Measurements from ENCODE around the gene DNAH17.

DNAH17 gene

GRCh38 chr17:78611607-78612006, 34.4 kb upstream of the DNAH17 start:
- no peak overlapping the region for H3K4me3 ChIP-seq (ENCODE audit: low read depth, low read length)
- no peak for DNase-seq (ENCODE audit: low read depth)
- TF ChIP-seq CTCF (IDR thresholded peaks at IDR 0.05; ENCODE audit: control insufficient read depth, extremely low read depth, insufficient read depth) = no peak

- no peak overlapping the region for H3K4me3 ChIP-seq (ENCODE audit: low read depth, low read length)
- no peak for DNase-seq (ENCODE audit: low read depth)
Measured at GRCh38 chr17:78610951-78611511, 33.8 kb upstream of the DNAH17 start.

GRCh38 chr17:78609191-78609641, 32.0 kb upstream of the DNAH17 start:
- H3K4me3 ChIP-seq (ENCODE audit: low read depth, low read length) = no peak overlapping the region
- no peak for TF ChIP-seq CTCF (IDR thresholded peaks at IDR 0.05; ENCODE audit: control insufficient read depth, extremely low read depth, insufficient read depth)
- DNase-seq (ENCODE audit: low read depth) = no peak

More at GRCh38 chr17:78610951-78611511, 33.8 kb upstream of the DNAH17 start:
- no peak for TF ChIP-seq CTCF (IDR thresholded peaks at IDR 0.05; ENCODE audit: control insufficient read depth, extremely low read depth, insufficient read depth)

- DNase-seq (ENCODE audit: low read depth) = no peak
- H3K4me3 ChIP-seq (ENCODE audit: low read depth, low read length) = no peak overlapping the region
- TF ChIP-seq CTCF (IDR thresholded peaks at IDR 0.05; ENCODE audit: control insufficient read depth, extremely low read depth, insufficient read depth) = no peak
Measured at GRCh38 chr17:78608804-78609186, 31.6 kb upstream of the DNAH17 start.

GRCh38 chr17:78608122-78608803, 31.1 kb upstream of the DNAH17 start:
- TF ChIP-seq CTCF (IDR thresholded peaks at IDR 0.05; ENCODE audit: control insufficient read depth, extremely low read depth, insufficient read depth) = no peak
- H3K4me3 ChIP-seq (ENCODE audit: low read depth, low read length) = no peak overlapping the region
- no peak for DNase-seq (ENCODE audit: low read depth)

GRCh38 chr17:78607038-78607437, 29.8 kb upstream of the DNAH17 start:
- no peak for DNase-seq (ENCODE audit: low read depth)
- H3K4me3 ChIP-seq (ENCODE audit: low read depth, low read length) = no peak overlapping the region
- no peak for TF ChIP-seq CTCF (IDR thresholded peaks at IDR 0.05; ENCODE audit: control insufficient read depth, extremely low read depth, insufficient read depth)

- DNase-seq (ENCODE audit: low read depth) = no peak
- TF ChIP-seq CTCF (IDR thresholded peaks at IDR 0.05; ENCODE audit: control insufficient read depth, extremely low read depth, insufficient read depth) = no peak
- no peak overlapping the region for H3K4me3 ChIP-seq (ENCODE audit: low read depth, low read length)
Measured at GRCh38 chr17:78605886-78606285, 28.7 kb upstream of the DNAH17 start.

Measured in LNCaP clone FGC (cell line).